Loucy (cell line): Measurements from ENCODE around the gene C6orf136.

Experiments
- H2AFZ ChIP-seq: fragments of 200-600 bp; sonication (generic); 2 replicates; pipeline ENCODE4 v1.6.0; 2016; ENCODE audit warnings: antibody characterized with exemption, mild to moderate bottlenecking, low read length, moderate library complexity
- H3F3A ChIP-seq: fragments of 200-600 bp; 2 replicates; pipeline ENCODE4 v1.6.0; 2016; ENCODE audit warnings: antibody characterized with exemption, low read depth, mild to moderate bottlenecking
- H3K27me3 ChIP-seq: fragments of 200-600 bp; sonication (generic); 2 replicates; pipeline ENCODE4 v1.6.1; 2014; ENCODE audit warnings: low read length, mild to moderate bottlenecking; ENCODE audit not compliant: insufficient read depth, poor library complexity, severe bottlenecking
- H3K36me3 ChIP-seq: fragments of 200-600 bp; sonication (generic); 2 replicates; pipeline ENCODE4 v1.6.1; 2016; ENCODE audit warnings: low read length; ENCODE audit not compliant: insufficient read depth
- H3K4me1 ChIP-seq: fragments of 200-600 bp; sonication (generic); 2 replicates; pipeline ENCODE4 v1.5.1; 2014; ENCODE audit warnings: low read length, mild to moderate bottlenecking; ENCODE audit not compliant: insufficient read depth, poor library complexity, severe bottlenecking
- H3K4me2 ChIP-seq: fragments of 200-600 bp; sonication (generic); 2 replicates; pipeline ENCODE4 v1.6.0; 2014; ENCODE audit warnings: antibody characterized with exemption, low read length, low read depth, mild to moderate bottlenecking; ENCODE audit not compliant: poor library complexity, severe bottlenecking
- H3K4me3 ChIP-seq: fragments of 200-600 bp; sonication (generic); 2 replicates; pipeline ENCODE4 v1.5.1; 2014; ENCODE audit warnings: low read length, mild to moderate bottlenecking, mixed read lengths; ENCODE audit not compliant: poor library complexity, severe bottlenecking
- H3K79me2 ChIP-seq: fragments of 200-600 bp; sonication (generic); 2 replicates; pipeline ENCODE4 v1.6.1; 2014; ENCODE audit warnings: low read length; ENCODE audit not compliant: insufficient read depth
- H3K9ac ChIP-seq: fragments of 200-600 bp; sonication (generic); 2 replicates; pipeline ENCODE4 v1.6.0; 2014; ENCODE audit warnings: mild to moderate bottlenecking, low read depth, low read length, moderate library complexity; ENCODE audit not compliant: poor library complexity, severe bottlenecking
- H3K9me2 ChIP-seq: fragments of 200-600 bp; sonication (generic); replicated peaks from 2 replicates; pipeline ENCODE4 v1.6.1; 2016; ENCODE audit warnings: low read depth, low read length, mixed read lengths
- H3K9me3 ChIP-seq: fragments of 200-600 bp; sonication (generic); 2 replicates; pipeline ENCODE4 v1.6.1; 2014; ENCODE audit warnings: mild to moderate bottlenecking, antibody characterized with exemption, low read length, low read depth; ENCODE audit not compliant: insufficient read depth
- H4K20me1 ChIP-seq: fragments of 200-600 bp; sonication (generic); 2 replicates; pipeline ENCODE4 v1.6.0; 2014; ENCODE audit warnings: antibody characterized with exemption, low read length, mild to moderate bottlenecking; ENCODE audit not compliant: insufficient read depth, poor library complexity, severe bottlenecking
- EZH2phosphoT487 ChIP-seq: fragments of 200-600 bp; IDR thresholded peaks from 2 replicates; pipeline ENCODE4 v1.6.1; 2018; ENCODE audit warnings: antibody characterized with exemption, mild to moderate bottlenecking, moderate library complexity, borderline replicate concordance
- TF ChIP-seq, protein P1 (sequence below): fragments of 200-600 bp; sonication (generic); conservative IDR thresholded peaks from 2 replicates; pipeline ENCODE4 v1.5.1; 2014; ENCODE audit warnings: mild to moderate bottlenecking, antibody characterized with exemption, low read length

C6orf136 gene

GRCh38 chr6:30601815-30602641 is 44.9 kb upstream of the C6orf136 start:
- Histone ChIP-seq H3K79me2 (no peaks in the 10 kb centered on the region), H4K20me1 (no peaks in the 10 kb centered on the region), H3F3A (peaks cover 5% of the 10 kb centered on the region; the same call in 1 of the 2 replicates), H3K9me2 (no peaks in the 10 kb centered on the region), H3K4me2 (no peak overlapping the region), H3K36me3 (peaks cover 66% of the 10 kb centered on the region; the same call in 1 of the 2 replicates), H3K9me3 (no peaks in the 10 kb centered on the region), H3K9ac (no peak overlapping the region), H2AFZ (no peak overlapping the region), H3K4me1 (no peaks in the 10 kb centered on the region), H3K4me3 (no peak overlapping the region), H3K27me3 (no peaks in the 10 kb centered on the region)
- TF ChIP-seq EZH2phosphoT487: no peak
- TF ChIP-seq, protein P1, sequence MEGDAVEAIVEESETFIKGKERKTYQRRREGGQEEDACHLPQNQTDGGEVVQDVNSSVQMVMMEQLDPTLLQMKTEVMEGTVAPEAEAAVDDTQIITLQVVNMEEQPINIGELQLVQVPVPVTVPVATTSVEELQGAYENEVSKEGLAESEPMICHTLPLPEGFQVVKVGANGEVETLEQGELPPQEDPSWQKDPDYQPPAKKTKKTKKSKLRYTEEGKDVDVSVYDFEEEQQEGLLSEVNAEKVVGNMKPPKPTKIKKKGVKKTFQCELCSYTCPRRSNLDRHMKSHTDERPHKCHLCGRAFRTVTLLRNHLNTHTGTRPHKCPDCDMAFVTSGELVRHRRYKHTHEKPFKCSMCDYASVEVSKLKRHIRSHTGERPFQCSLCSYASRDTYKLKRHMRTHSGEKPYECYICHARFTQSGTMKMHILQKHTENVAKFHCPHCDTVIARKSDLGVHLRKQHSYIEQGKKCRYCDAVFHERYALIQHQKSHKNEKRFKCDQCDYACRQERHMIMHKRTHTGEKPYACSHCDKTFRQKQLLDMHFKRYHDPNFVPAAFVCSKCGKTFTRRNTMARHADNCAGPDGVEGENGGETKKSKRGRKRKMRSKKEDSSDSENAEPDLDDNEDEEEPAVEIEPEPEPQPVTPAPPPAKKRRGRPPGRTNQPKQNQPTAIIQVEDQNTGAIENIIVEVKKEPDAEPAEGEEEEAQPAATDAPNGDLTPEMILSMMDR: no peak

DNA sequence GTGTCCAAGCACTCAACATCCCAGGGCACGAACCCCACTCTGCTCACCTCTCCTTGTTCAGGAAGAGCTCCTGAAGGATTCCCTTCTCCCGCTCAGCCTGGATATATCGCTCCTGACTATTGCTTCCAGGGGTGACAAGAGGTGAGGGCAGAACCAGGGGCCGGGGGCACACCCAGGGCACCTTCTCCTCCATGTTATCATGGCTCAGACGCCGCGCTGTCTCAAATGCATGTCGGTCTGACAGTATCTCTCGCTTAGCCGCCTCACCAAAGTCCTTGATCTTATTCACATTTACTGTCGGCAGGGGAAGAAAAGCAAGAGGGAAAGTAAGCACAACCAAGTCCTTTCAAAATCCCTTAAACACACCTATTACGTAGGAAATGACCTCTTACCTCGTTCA is 43.0 kb upstream of the C6orf136 start:
- peaks cover 3% of the 10 kb centered on the region for H4K20me1 ChIP-seq
- H3K36me3 ChIP-seq: peaks cover 68% of the 10 kb centered on the region; the same call in 1 of the 2 replicates
- no peak overlapping the region for H3K9ac ChIP-seq
- no peaks in the 10 kb centered on the region for H3K9me2 ChIP-seq
- peaks cover 8% of the 10 kb centered on the region; the same call in 1 of the 2 replicates for H3F3A ChIP-seq
- no peak overlapping the region for H3K4me3 ChIP-seq
- no peak overlapping the region for H3K4me2 ChIP-seq
- TF ChIP-seq, protein P1: no peak
- no peak for TF ChIP-seq EZH2phosphoT487
- H3K79me2 ChIP-seq: no peaks in the 10 kb centered on the region
- no peak overlapping the region for H2AFZ ChIP-seq
- H3K27me3 ChIP-seq: no peaks in the 10 kb centered on the region
- H3K9me3 ChIP-seq: no peaks in the 10 kb centered on the region
- H3K4me1 ChIP-seq: no peaks in the 10 kb centered on the region

- H3F3A ChIP-seq: peaks cover 11% of the 10 kb centered on the region; the same call in 1 of the 2 replicates
- peaks cover 34% of the 10 kb centered on the region for H3K79me2 ChIP-seq
- TF ChIP-seq, protein P1: no peak
- no peak for TF ChIP-seq EZH2phosphoT487
- H3K4me2 ChIP-seq: no peak overlapping the region
- peaks cover 22% of the 10 kb centered on the region; the same call in 1 of the 2 replicates for H3K36me3 ChIP-seq
- no peak overlapping the region for H2AFZ ChIP-seq
- no peak overlapping the region for H3K4me3 ChIP-seq
- no peaks in the 10 kb centered on the region for H3K9me2 ChIP-seq
- H4K20me1 ChIP-seq: peaks cover 48% of the 10 kb centered on the region
- no peak overlapping the region for H3K9ac ChIP-seq
- H3K9me3 ChIP-seq: no peaks in the 10 kb centered on the region
- peaks cover 21% of the 10 kb centered on the region for H3K4me1 ChIP-seq
- peaks cover under 1% of the 10 kb centered on the region for H3K27me3 ChIP-seq
Measured at GRCh38 chr6:30610065-30610464, 36.9 kb upstream of the C6orf136 start.
